PC-3 (cell line): ENCODE measurements around the gene ALKBH3. TPM values are rescaled to one million over a fixed set of nuclear protein-coding genes. Genes with fewer than 3 reads are reported as not detected.

ENCODE experiments used
- ATAC-seq: fragments of 200-7000 bp; cut with Tn5 transposase; 2 replicates; pipeline ENCODE4 v1.9.1; 2020; ENCODE audit warnings: mild to moderate bottlenecking, moderate library complexity
- BruUV-seq: library from RNA; stranded (reverse); fragments of 400-500 nt; replicated peaks from 2 replicates; lab custom pipeline; 2021; lab: Mats Ljungman, UMichigan
- CTCF ChIA-PET: fragments of 300-600 bp; sonication (Branson Sonifier 250); formaldehyde crosslinking; loops from one replicate; lab custom pipeline; 2022; ENCODE audit warnings: antibody characterized with exemption; lab: Charles Lee
- POLR2A ChIA-PET: fragments of 300-600 bp; sonication (Branson Sonifier 250); formaldehyde crosslinking; loops from one replicate; lab custom pipeline; 2022; ENCODE audit warnings: antibody characterized with exemption; ENCODE audit not compliant: unreplicated experiment; lab: Charles Lee
- DNase-seq: peaks from one replicate; pipeline ENCODE4 v3.0.0-alpha.2; 2015
- H2AFZ ChIP-seq: fragments of 300-600 bp; sonication (generic); 2 replicates; pipeline ENCODE4 v1.6.0; 2016; ENCODE audit warnings: antibody characterized with exemption, low read length
- H3F3A ChIP-seq: fragments of 300-600 bp; sonication (generic); one replicate; pipeline ENCODE4 v1.6.0; 2017; ENCODE audit warnings: antibody characterized with exemption, low read length, control low read depth, mild to moderate bottlenecking; ENCODE audit not compliant: unreplicated experiment
- H3K27ac ChIP-seq: fragments of 300-600 bp; sonication (generic); 2 replicates; pipeline ENCODE4 v1.5.1; 2016; ENCODE audit warnings: mild to moderate bottlenecking, low read length
- H3K27me3 ChIP-seq: fragments of 300-600 bp; sonication (generic); 2 replicates; pipeline ENCODE4 v1.6.1; 2016; ENCODE audit warnings: low read length, mixed read lengths
- H3K36me3 ChIP-seq: fragments of 300-600 bp; sonication (generic); 2 replicates; pipeline ENCODE4 v1.6.1; 2016; ENCODE audit warnings: low read depth, mixed run types, low read length, mixed read lengths
- H3K4me1 ChIP-seq: fragments of 300-600 bp; sonication (generic); 2 replicates; pipeline ENCODE4 v1.5.1; 2016; ENCODE audit warnings: low read length; ENCODE audit not compliant: insufficient read depth
- H3K4me2 ChIP-seq: fragments of 300-600 bp; sonication (generic); 2 replicates; pipeline ENCODE4 v1.6.0; 2016; ENCODE audit warnings: low read length
- H3K4me3 ChIP-seq: fragments of 300-600 bp; sonication (generic); 2 replicates; pipeline ENCODE4 v1.5.1; 2016; ENCODE audit warnings: mild to moderate bottlenecking, low read length, mixed read lengths
- H3K79me2 ChIP-seq: fragments of 300-600 bp; sonication (generic); 2 replicates; pipeline ENCODE4 v1.6.1; 2017; ENCODE audit warnings: low read length, mixed read lengths
- H3K9ac ChIP-seq: fragments of 300-600 bp; sonication (generic); 2 replicates; pipeline ENCODE4 v1.6.0; 2016; ENCODE audit warnings: mild to moderate bottlenecking, low read length
- H3K9me2 ChIP-seq: fragments of 300-600 bp; sonication (generic); replicated peaks from 2 replicates; pipeline ENCODE4 v1.6.1; 2016; ENCODE audit warnings: mixed run types, low read length, mixed read lengths
- H3K9me3 ChIP-seq: fragments of 300-600 bp; sonication (generic); 2 replicates; pipeline ENCODE4 v1.6.1; 2016; ENCODE audit warnings: low read length, mixed read lengths
- H4K20me1 ChIP-seq: fragments of 300-600 bp; sonication (generic); 2 replicates; pipeline ENCODE4 v1.6.1; 2016; ENCODE audit warnings: low read length, mixed read lengths
- CTCF ChIP-seq: fragments of 300-600 bp; sonication (generic); conservative IDR thresholded peaks from 2 replicates; pipeline ENCODE4 v1.5.1; 2017; ENCODE audit warnings: antibody characterized with exemption, low read depth, mild to moderate bottlenecking, low read length
- EZH2 ChIP-seq: fragments of 300-600 bp; sonication (generic); IDR thresholded peaks from one replicate; pipeline ENCODE4 v1.6.1; 2017; ENCODE audit warnings: antibody characterized with exemption, mild to moderate bottlenecking, low read length; ENCODE audit not compliant: unreplicated experiment
- EZH2phosphoT487 ChIP-seq: fragments of 300-600 bp; sonication (generic); IDR thresholded peaks from 2 replicates; pipeline ENCODE4 v1.6.1; 2018; ENCODE audit warnings: mild to moderate bottlenecking, antibody characterized with exemption, low read length, borderline replicate concordance
- intact Hi-C: fragments of 100-400 bp; cut with micrococcal nuclease; formaldehyde crosslinking; loops from 2 replicates; pipeline ENCODE4 v1.9.0; 2023
- total RNA-seq: library from RNA; depleted of rRNA; stranded (reverse); fragments of >200 nt; gene quantifications from 2 replicates; pipeline ENCODE4 v1.2.3, GENCODE V29; 2014

The ALKBH3 gene
- total RNA-seq, 1 experiment from 2014 or later = 55.5 TPM

GRCh38 chr11:43879789-43880639, 617 bp upstream of the ALKBH3 start:
- Histone ChIP-seq H3K9ac (peak overlapping the region; percentile 90), H3K4me1 (peaks cover 12% of the 10 kb centered on the region), H3K9me3 (no peaks in the 10 kb centered on the region), H4K20me1 (no peaks in the 10 kb centered on the region), H2AFZ (peak overlapping the region; percentile 99), H3K27ac (no peak overlapping the region), H3K36me3 (peaks cover 5% of the 10 kb centered on the region; the same call in 1 of the 2 replicates), H3K4me2 (peak overlapping the region; percentile 89), H3K9me2 (no peaks in the 10 kb centered on the region), H3K4me3 (peak overlapping the region; percentile 91), H3K27me3 (no peaks in the 10 kb centered on the region), H3F3A (no peaks in the 10 kb centered on the region), H3K79me2 (peaks cover 22% of the 10 kb centered on the region)
- TSS peak; percentile 96 for BruUV-seq
- ChIA-PET CTCF (no interaction called here), POLR2A (no interaction called here)
- ATAC-seq = peak; percentile 27
- DNase-seq = peak; percentile 10
- intact Hi-C loops = loop anchor here (2.0 kb wide), 1 partner anchor 49 kb away; no protein-coding TSS in a partner anchor
- no peak for TF ChIP-seq EZH2phosphoT487
- no peak for TF ChIP-seq CTCF
- no peak for TF ChIP-seq EZH2

- Histone ChIP-seq H3K4me3 (no peak overlapping the region), H2AFZ (no peak overlapping the region), H3F3A (no peaks in the 10 kb centered on the region), H3K4me1 (no peaks in the 10 kb centered on the region), H3K9me2 (no peaks in the 10 kb centered on the region), H4K20me1 (no peaks in the 10 kb centered on the region), H3K36me3 (peaks cover 26% of the 10 kb centered on the region), H3K27ac (no peak overlapping the region), H3K9ac (no peak overlapping the region), H3K4me2 (no peak overlapping the region), H3K9me3 (no peaks in the 10 kb centered on the region), H3K27me3 (no peaks in the 10 kb centered on the region), H3K79me2 (no peaks in the 10 kb centered on the region)
- no peak for TF ChIP-seq CTCF
- TF ChIP-seq EZH2 = no peak
- TF ChIP-seq EZH2phosphoT487 = no peak
- no peak for ATAC-seq
- POLR2A ChIA-PET = no interaction called here
- DNase-seq = no peak
- intact Hi-C loops = no loop called here
- CTCF ChIA-PET = no interaction called here
- BruUV-seq = no TSS peak
Measured at GRCh38 chr11:43892851-43893250, 12.2 kb downstream of the ALKBH3 start.

DNA sequence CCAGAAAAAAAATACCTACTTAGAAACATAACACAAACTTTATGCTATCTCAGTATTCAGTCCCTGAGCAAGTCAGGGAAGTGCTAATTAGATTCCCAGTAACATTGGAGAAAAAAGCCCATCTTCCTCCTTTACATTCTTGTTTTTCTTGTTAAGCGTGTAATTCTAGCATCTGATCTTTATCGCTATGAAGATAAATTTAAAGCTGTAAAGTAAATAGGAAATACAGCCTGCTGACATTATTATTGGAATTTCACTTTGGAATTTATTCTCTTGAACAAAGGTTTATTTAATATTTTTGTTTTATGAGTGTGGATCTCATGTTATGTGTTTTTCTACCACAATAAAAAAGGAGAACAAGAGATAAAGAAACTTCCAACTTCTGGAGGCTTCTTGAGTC, 13.9 kb downstream of the ALKBH3 start:
- H2AFZ ChIP-seq = no peak overlapping the region
- TF ChIP-seq EZH2phosphoT487 (no peak), EZH2 (no peak), CTCF (no peak)
- H3K9ac ChIP-seq = no peak overlapping the region
- no peaks in the 10 kb centered on the region for H3F3A ChIP-seq
- no peaks in the 10 kb centered on the region for H3K9me2 ChIP-seq
- no peak overlapping the region for H3K4me2 ChIP-seq
- no TSS peak for BruUV-seq
- H3K27me3 ChIP-seq = no peaks in the 10 kb centered on the region
- H4K20me1 ChIP-seq = no peaks in the 10 kb centered on the region
- H3K79me2 ChIP-seq = no peaks in the 10 kb centered on the region
- no peak overlapping the region for H3K4me3 ChIP-seq
- peak overlapping the region; percentile 34; the same call in 1 of the 2 replicates for H3K27ac ChIP-seq
- H3K9me3 ChIP-seq = no peaks in the 10 kb centered on the region
- ATAC-seq = no peak; the same call in 1 of the 2 replicates
- DNase-seq = peak; percentile 46
- peaks cover 26% of the 10 kb centered on the region for H3K36me3 ChIP-seq
- ChIA-PET POLR2A (no interaction called here), CTCF (no interaction called here)
- intact Hi-C loops = loop anchor here (1.0 to 2.0 kb wide), 2 partner anchors 50 to 143 kb away; no protein-coding TSS in a partner anchor
- H3K4me1 ChIP-seq = no peaks in the 10 kb centered on the region
